Astrocyte (in vitro differentiated cells and primary cell): Measurements from ENCODE around the gene KHSRP. TPM values are rescaled to one million over a fixed set of nuclear protein-coding genes. Genes with fewer than 3 reads are reported as not detected.

Experiments used
- DNase-seq: peaks from one replicate; pipeline ENCODE4 v3.0.0-alpha.2; 2010; ENCODE audit warnings: low read depth
- FAIRE-seq: peaks from 2 replicates; lab custom pipeline; 2011; peaks lifted over from hg19 to GRCh38; lab: Jason Lieb, UNC
- H2AFZ ChIP-seq: 2 replicates; pipeline ENCODE4 v1.6.0; 2012; ENCODE audit warnings: low read depth, low read length, inconsistent platforms
- H3K27ac ChIP-seq: 2 replicates; pipeline ENCODE4 v1.5.1; 2011; ENCODE audit warnings: low read depth, low read length, inconsistent platforms
- H3K27me3 ChIP-seq: 2 replicates; pipeline ENCODE4 v1.6.0; 2011; ENCODE audit warnings: low read length, inconsistent platforms; ENCODE audit not compliant: insufficient read depth
- H3K36me3 ChIP-seq: 2 replicates; pipeline ENCODE4 v1.5.1; 2011; ENCODE audit warnings: low read length, inconsistent platforms; ENCODE audit not compliant: insufficient read depth
- H3K4me1 ChIP-seq: 2 replicates; pipeline ENCODE4 v1.5.1; 2011; ENCODE audit warnings: low read length, inconsistent platforms; ENCODE audit not compliant: insufficient read depth
- H3K4me2 ChIP-seq: 2 replicates; pipeline ENCODE4 v1.6.0; 2012; ENCODE audit warnings: low read length, inconsistent platforms
- H3K4me3 ChIP-seq: 2 replicates; pipeline ENCODE4 v1.5.1; 2011; ENCODE audit warnings: low read depth, mild to moderate bottlenecking, low read length, inconsistent platforms; ENCODE audit not compliant: insufficient read depth
- H3K79me2 ChIP-seq: 2 replicates; pipeline ENCODE4 v1.6.0; 2012; ENCODE audit warnings: mild to moderate bottlenecking, low read length, inconsistent platforms; ENCODE audit not compliant: insufficient read depth
- H3K9ac ChIP-seq: 2 replicates; pipeline ENCODE4 v1.6.0; 2012; ENCODE audit warnings: mild to moderate bottlenecking, low read length, inconsistent platforms
- H3K9me3 ChIP-seq: 2 replicates; pipeline ENCODE4 v1.5.1; 2012; ENCODE audit warnings: low read depth, mild to moderate bottlenecking, low read length, inconsistent platforms; ENCODE audit not compliant: insufficient read depth
- H4K20me1 ChIP-seq: 2 replicates; pipeline ENCODE4 v1.6.0; 2012; ENCODE audit warnings: low read length, inconsistent platforms; ENCODE audit not compliant: insufficient read depth
- H3K27ac Mint-ChIP-seq: one replicate; pipeline ENCODE4 v1.8.0; 2021; ENCODE audit warnings: mild to moderate bottlenecking, mixed read lengths; ENCODE audit not compliant: unreplicated experiment
- H3K27me3 Mint-ChIP-seq: one replicate; pipeline ENCODE4 v1.8.0; 2021; ENCODE audit warnings: low read depth, mixed read lengths; ENCODE audit not compliant: unreplicated experiment
- H3K36me3 Mint-ChIP-seq: one replicate; pipeline ENCODE4 v1.8.0; 2021; ENCODE audit warnings: low read depth, mixed read lengths; ENCODE audit not compliant: unreplicated experiment
- H3K4me1 Mint-ChIP-seq: one replicate; pipeline ENCODE4 v1.8.0; 2021; ENCODE audit warnings: low read depth, mixed read lengths; ENCODE audit not compliant: unreplicated experiment
- H3K4me3 Mint-ChIP-seq: one replicate; pipeline ENCODE4 v1.8.0; 2021; ENCODE audit warnings: mild to moderate bottlenecking, moderate library complexity, mixed read lengths; ENCODE audit not compliant: unreplicated experiment
- H3K9me3 Mint-ChIP-seq: one replicate; pipeline ENCODE4 v1.8.0; 2021; ENCODE audit warnings: mild to moderate bottlenecking, mixed read lengths; ENCODE audit not compliant: unreplicated experiment
- CTCF ChIP-seq: IDR thresholded peaks from 2 replicates; pipeline ENCODE4 v1.5.1; 2011; ENCODE audit warnings: low read depth, mild to moderate bottlenecking, inconsistent platforms, low read length, moderate library complexity; ENCODE audit not compliant: insufficient read depth
- EZH2 ChIP-seq: IDR thresholded peaks from 2 replicates; pipeline ENCODE4 v1.6.1; 2012; ENCODE audit warnings: mild to moderate bottlenecking, low read length, inconsistent platforms; ENCODE audit not compliant: insufficient read depth
- total RNA-seq: library from RNA; stranded (reverse); gene quantifications from 2 replicates; pipeline ENCODE4 v1.2.1, GENCODE V29; 2021

KHSRP gene
- total RNA-seq, 1 donor from 2014 or later = 297 TPM

GRCh38 chr19:6387372-6387771 is 37.2 kb downstream of the KHSRP start:
- no peak overlapping the region for H3K4me3 ChIP-seq
- H4K20me1 ChIP-seq = peaks cover 12% of the 10 kb centered on the region
- no peak overlapping the region for H2AFZ ChIP-seq
- no peak overlapping the region for H3K27ac ChIP-seq
- no peaks in the 10 kb centered on the region for H3K9me3 ChIP-seq
- H3K27me3 ChIP-seq = no peaks in the 10 kb centered on the region
- Mint-ChIP-seq H3K9me3 (no peaks in the 10 kb centered on the region), H3K4me3 (no peak overlapping the region), H3K36me3 (peaks cover 14% of the 10 kb centered on the region), H3K4me1 (peaks cover 6% of the 10 kb centered on the region), H3K27ac (no peak overlapping the region), H3K27me3 (no peaks in the 10 kb centered on the region)
- DNase-seq (no peak), FAIRE-seq (no peak)
- peaks cover 28% of the 10 kb centered on the region for H3K79me2 ChIP-seq
- no peak overlapping the region for H3K4me2 ChIP-seq
- no peak overlapping the region for H3K9ac ChIP-seq
- peaks cover 25% of the 10 kb centered on the region for H3K36me3 ChIP-seq
- peaks cover 4% of the 10 kb centered on the region for H3K4me1 ChIP-seq
- TF ChIP-seq CTCF (no peak), EZH2 (no peak)

GRCh38 chr19:6384381-6384780 is 40.2 kb downstream of the KHSRP start:
- no peaks in the 10 kb centered on the region for H3K4me1 Mint-ChIP-seq
- no peak overlapping the region for H2AFZ ChIP-seq
- TF ChIP-seq EZH2 (no peak), CTCF (no peak)
- H3K27me3 ChIP-seq = no peaks in the 10 kb centered on the region
- no peak overlapping the region for H3K4me3 Mint-ChIP-seq
- H3K36me3 ChIP-seq = peaks cover 26% of the 10 kb centered on the region
- H3K4me3 ChIP-seq = no peak overlapping the region
- no peaks in the 10 kb centered on the region for H3K27me3 Mint-ChIP-seq
- no peak overlapping the region for H3K4me2 ChIP-seq
- FAIRE-seq = no peak
- no peak overlapping the region for H3K27ac Mint-ChIP-seq
- peaks cover 13% of the 10 kb centered on the region for H4K20me1 ChIP-seq
- peaks cover 7% of the 10 kb centered on the region for H3K79me2 ChIP-seq
- H3K9me3 ChIP-seq = no peaks in the 10 kb centered on the region
- no peak for DNase-seq
- H3K9me3 Mint-ChIP-seq = no peaks in the 10 kb centered on the region
- H3K27ac ChIP-seq = no peak overlapping the region
- no peaks in the 10 kb centered on the region for H3K4me1 ChIP-seq
- H3K36me3 Mint-ChIP-seq = peaks cover 20% of the 10 kb centered on the region
- no peak overlapping the region for H3K9ac ChIP-seq

GRCh38 chr19:6383188-6383587 is 41.4 kb downstream of the KHSRP start:
- H3K4me3 ChIP-seq = no peak overlapping the region

More at GRCh38 chr19:6383188-6383587, 41.4 kb downstream of the KHSRP start:
- Mint-ChIP-seq H3K36me3 (peaks cover 18% of the 10 kb centered on the region), H3K4me1 (peaks cover 2% of the 10 kb centered on the region), H3K27ac (no peak overlapping the region), H3K4me3 (no peak overlapping the region), H3K9me3 (no peaks in the 10 kb centered on the region), H3K27me3 (no peaks in the 10 kb centered on the region)
- peaks cover 2% of the 10 kb centered on the region for H3K79me2 ChIP-seq
- FAIRE-seq (no peak), DNase-seq (no peak)
- H3K4me2 ChIP-seq = no peak overlapping the region
- H3K36me3 ChIP-seq = peaks cover 28% of the 10 kb centered on the region
- H3K4me1 ChIP-seq = peaks cover 3% of the 10 kb centered on the region
- H4K20me1 ChIP-seq = peaks cover 9% of the 10 kb centered on the region
- TF ChIP-seq CTCF (no peak), EZH2 (no peak)
- no peak overlapping the region for H3K27ac ChIP-seq
- no peaks in the 10 kb centered on the region for H3K27me3 ChIP-seq
- no peak overlapping the region for H2AFZ ChIP-seq
- no peaks in the 10 kb centered on the region for H3K9me3 ChIP-seq
- no peak overlapping the region for H3K9ac ChIP-seq
